ENCODE data around the gene AP1S3. TPM values are rescaled to one million over a fixed set of nuclear protein-coding genes. Genes with fewer than 3 reads are reported as not detected.

The AP1S3 gene
- total RNA-seq, 2 donors from 2014 or later = 2.0 to 8.3 TPM

DNA sequence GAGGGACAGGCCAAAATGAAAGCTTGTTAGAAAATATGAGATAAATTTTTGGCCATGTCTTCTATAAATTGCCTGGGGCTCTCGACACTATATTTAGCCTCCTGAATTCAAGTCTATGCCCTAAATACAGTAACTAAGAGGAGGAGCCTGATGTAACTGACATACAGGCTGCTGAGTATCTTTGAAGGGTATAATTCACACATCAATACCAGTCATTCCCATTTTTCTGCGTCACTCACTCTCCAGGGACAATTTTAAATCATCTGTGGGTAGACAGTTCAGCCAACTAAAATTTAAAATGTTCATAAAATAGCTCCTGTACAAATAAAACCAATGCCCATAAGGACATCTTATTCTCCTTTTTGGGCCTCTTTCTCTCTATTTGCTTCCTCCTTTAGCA lies 105.9 kb downstream of the AP1S3 start:
- intact Hi-C loops (cut with DNase I) = no loop called here
- ATAC-seq (no peak), DNase-seq (no peak)
- H3K27me3 ChIP-seq = no peaks in the 10 kb centered on the region
- no peak overlapping the region for H3K27ac ChIP-seq
- no peaks in the 10 kb centered on the region for H3K9me3 ChIP-seq
- no peaks in the 10 kb centered on the region for H3K4me1 ChIP-seq
- H3K4me3 ChIP-seq = no peak overlapping the region
- 59 to 67% methylated on average over 2 of the region's 2 CpGs for WGBS, 2 donors
- no peaks in the 10 kb centered on the region for H3K36me3 ChIP-seq (replicated peaks in 1 of 2; ENCODE audit: insufficient read depth in 1 of 2, low read depth in 2 of 2)
- TF ChIP-seq POLR2A (IDR thresholded peaks at IDR 0.05) = no peak
- TF ChIP-seq, protein P1, sequence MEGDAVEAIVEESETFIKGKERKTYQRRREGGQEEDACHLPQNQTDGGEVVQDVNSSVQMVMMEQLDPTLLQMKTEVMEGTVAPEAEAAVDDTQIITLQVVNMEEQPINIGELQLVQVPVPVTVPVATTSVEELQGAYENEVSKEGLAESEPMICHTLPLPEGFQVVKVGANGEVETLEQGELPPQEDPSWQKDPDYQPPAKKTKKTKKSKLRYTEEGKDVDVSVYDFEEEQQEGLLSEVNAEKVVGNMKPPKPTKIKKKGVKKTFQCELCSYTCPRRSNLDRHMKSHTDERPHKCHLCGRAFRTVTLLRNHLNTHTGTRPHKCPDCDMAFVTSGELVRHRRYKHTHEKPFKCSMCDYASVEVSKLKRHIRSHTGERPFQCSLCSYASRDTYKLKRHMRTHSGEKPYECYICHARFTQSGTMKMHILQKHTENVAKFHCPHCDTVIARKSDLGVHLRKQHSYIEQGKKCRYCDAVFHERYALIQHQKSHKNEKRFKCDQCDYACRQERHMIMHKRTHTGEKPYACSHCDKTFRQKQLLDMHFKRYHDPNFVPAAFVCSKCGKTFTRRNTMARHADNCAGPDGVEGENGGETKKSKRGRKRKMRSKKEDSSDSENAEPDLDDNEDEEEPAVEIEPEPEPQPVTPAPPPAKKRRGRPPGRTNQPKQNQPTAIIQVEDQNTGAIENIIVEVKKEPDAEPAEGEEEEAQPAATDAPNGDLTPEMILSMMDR (IDR thresholded peaks at IDR 0.05) = no peak

DNA sequence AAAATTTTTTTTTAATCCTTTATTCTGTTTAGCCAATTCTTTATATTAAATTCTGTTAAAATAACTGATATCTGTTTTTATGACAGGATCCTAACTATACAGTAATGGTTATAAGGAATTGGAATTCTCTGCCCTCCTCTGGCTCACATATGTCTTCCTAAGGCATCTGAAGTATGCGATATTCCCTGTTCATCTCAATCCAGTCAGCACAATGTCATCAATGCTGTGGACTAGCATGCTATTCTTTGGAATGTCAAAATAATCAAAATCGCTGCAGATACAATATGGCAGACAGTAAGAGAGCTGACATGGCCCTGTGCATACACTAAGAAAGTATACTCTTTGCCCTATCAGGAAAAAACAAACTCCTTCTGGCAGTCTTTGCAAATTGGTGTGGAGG lies 107.6 kb downstream of the AP1S3 start:
- DNase-seq (no peak), ATAC-seq (no peak)
- 88 to 95% methylated on average over 2 of the region's 2 CpGs for WGBS, 2 donors
- Histone ChIP-seq H3K4me3 (no peak overlapping the region), H3K36me3 (replicated peaks in 1 of 2; ENCODE audit: insufficient read depth in 1 of 2, low read depth in 2 of 2) (no peaks in the 10 kb centered on the region), H3K27ac (no peak overlapping the region), H3K27me3 (no peaks in the 10 kb centered on the region), H3K9me3 (no peaks in the 10 kb centered on the region), H3K4me1 (peaks cover 5% of the 10 kb centered on the region)
- intact Hi-C loops (cut with DNase I) = no loop called here
- TF ChIP-seq POLR2A (IDR thresholded peaks at IDR 0.05) = no peak
- TF ChIP-seq, protein P1 (IDR thresholded peaks at IDR 0.05) = no peak

- intact Hi-C loops (cut with DNase I) = no loop called here
- Histone ChIP-seq H3K36me3 (replicated peaks in 1 of 2; ENCODE audit: insufficient read depth in 1 of 2, low read depth in 2 of 2) (no peaks in the 10 kb centered on the region), H3K27me3 (no peaks in the 10 kb centered on the region), H3K4me1 (peaks cover 5% of the 10 kb centered on the region), H3K27ac (no peak overlapping the region), H3K9me3 (no peaks in the 10 kb centered on the region), H3K4me3 (no peak overlapping the region)
- TF ChIP-seq, protein P1 (IDR thresholded peaks at IDR 0.05) = peak; percentile 41 to 62 (median 51)
- no peak for TF ChIP-seq POLR2A (IDR thresholded peaks at IDR 0.05)
- peak; percentile 29 to 65 (median 46) for DNase-seq
- 43 to 57% methylated on average over 7 of the region's 7 CpGs for WGBS, 2 donors
- peak; percentile 45 for ATAC-seq
Observed at GRCh38 chr2:223727562-223727961, 109.8 kb downstream of the AP1S3 start.

DNA sequence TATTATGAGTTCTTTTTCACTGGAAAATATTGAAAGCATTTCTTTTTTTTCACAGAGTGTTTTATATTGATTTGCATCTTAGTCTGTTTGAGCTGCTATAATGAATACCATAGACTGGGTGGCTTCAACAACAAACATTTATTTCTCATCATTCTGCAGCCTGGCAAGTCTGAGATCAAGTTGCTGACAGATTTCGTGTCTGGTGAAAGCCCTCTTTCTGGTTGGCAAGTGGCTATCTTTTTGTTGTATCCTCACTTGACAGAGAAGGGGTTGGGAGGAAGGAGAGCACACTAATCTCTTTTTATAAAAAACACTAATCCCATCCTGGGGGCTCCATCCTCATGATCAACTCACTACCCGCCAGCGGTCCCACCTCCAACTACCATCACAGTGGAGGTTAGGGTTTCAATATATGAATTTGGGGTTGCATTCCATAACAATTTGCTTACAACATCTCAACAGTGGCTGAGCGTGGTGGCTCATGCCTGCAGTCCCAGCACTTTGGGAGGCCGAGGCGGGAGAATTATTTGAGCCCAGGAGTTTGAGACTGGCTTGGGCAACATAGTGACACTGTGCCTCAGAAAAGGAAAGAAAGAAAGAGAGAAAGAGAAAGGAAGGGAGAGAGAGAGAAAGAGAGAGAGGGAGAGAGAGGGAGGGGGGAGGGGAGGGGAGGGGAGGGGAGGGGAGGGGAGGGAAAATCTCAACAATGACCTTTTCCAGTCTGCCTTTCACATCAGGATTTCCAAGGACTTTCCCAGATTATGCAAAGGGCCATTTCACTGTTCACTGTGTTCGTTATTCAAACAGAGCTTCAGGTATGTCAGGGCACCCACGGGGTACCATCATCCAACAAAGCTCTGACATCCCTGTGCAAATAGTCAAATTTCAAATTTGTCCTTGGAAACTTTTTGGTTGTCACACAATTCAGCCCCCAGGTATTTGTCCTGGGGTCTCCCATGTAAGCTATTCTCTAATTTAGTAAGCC lies 111.1 kb downstream of the AP1S3 start:
- Histone ChIP-seq H3K4me3 (no peak overlapping the region), H3K36me3 (replicated peaks in 1 of 2; ENCODE audit: insufficient read depth in 1 of 2, low read depth in 2 of 2) (no peaks in the 10 kb centered on the region), H3K4me1 (peaks cover 5% of the 10 kb centered on the region), H3K27me3 (no peaks in the 10 kb centered on the region), H3K9me3 (no peaks in the 10 kb centered on the region), H3K27ac (peak overlapping the region in 3 of 4 donors; percentile 17 to 63 (median 53))
- TF ChIP-seq, protein P1 (IDR thresholded peaks at IDR 0.05) = no peak
- no peak for TF ChIP-seq POLR2A (IDR thresholded peaks at IDR 0.05)
- DNase-seq = no peak
- intact Hi-C loops (cut with DNase I) = no loop called here
- 80 to 85% methylated on average over 8 of the region's 8 CpGs for WGBS, 2 donors
- ATAC-seq = no peak
